GM10248 (cell line): ENCODE results near the gene KRT6B.
"Not testable (repeated sequence)": the region's sequence is repeated elsewhere in the genome, so short reads cannot be mapped to it uniquely, and the experiment has no call there.

Experiments used
- CTCF ChIA-PET: fragments of 300-600 bp; sonication (Branson Sonifier 250); formaldehyde crosslinking; extraction: SDS; loops from one replicate; lab custom pipeline; 2021; ENCODE audit warnings: antibody characterized with exemption; lab: Yijun Ruan, JAX
- POLR2A ChIA-PET: fragments of 350-650 bp; sonication (Branson Sonifier 250); formaldehyde crosslinking; extraction: SDS; loops from one replicate; lab custom pipeline; 2020; ENCODE audit warnings: antibody characterized with exemption; lab: Yijun Ruan, JAX
- DNase-seq: peaks from one replicate; pipeline ENCODE4 v3.0.0; 2012; ENCODE audit errors: extremely low spot score
- CTCF ChIP-seq: IDR thresholded peaks from 2 replicates; pipeline ENCODE4 v1.5.1; 2012; ENCODE audit warnings: mild to moderate bottlenecking, low read depth; ENCODE audit errors: extremely low read depth, missing control alignments, control extremely low read depth

KRT6B gene

GRCh38 chr12:52496054-52496453 is 44.1 kb upstream of the KRT6B start:
- ChIA-PET CTCF (no interaction called here), POLR2A (no interaction called here)
- no peak for TF ChIP-seq CTCF
- no peak for DNase-seq

- no peak for DNase-seq
- CTCF ChIA-PET, result no interaction called here
- no peak for TF ChIP-seq CTCF
Observed at GRCh38 chr12:52495389-52495788, 43.4 kb upstream of the KRT6B start.

GRCh38 chr12:52494518-52494917 is 42.6 kb upstream of the KRT6B start:
- TF ChIP-seq CTCF, result no peak
- no peak for DNase-seq
- POLR2A ChIA-PET, result no interaction called here
- CTCF ChIA-PET, result interaction anchor here (1.4 kb wide), 1 partner anchor 19 kb away, joined by 3 read pairs; no protein-coding TSS in a partner anchor

More at GRCh38 chr12:52495389-52495788, 43.4 kb upstream of the KRT6B start:
- POLR2A ChIA-PET, result no interaction called here

GRCh38 chr12:52494100-52494499 is 42.2 kb upstream of the KRT6B start:
- POLR2A ChIA-PET, result no interaction called here
- no peak for TF ChIP-seq CTCF
- DNase-seq, result no peak
- CTCF ChIA-PET, result interaction anchor here (1.4 kb wide), 2 partner anchors 14 to 19 kb away, joined by 3 read pairs; no protein-coding TSS in a partner anchor

GRCh38 chr12:52493172-52493571 is 41.2 kb upstream of the KRT6B start, which contains the start of gene KRT6A:
Gene KRT6A, minus strand, starts transcription at chr12:52493257. Its CDS starts 69 bp downstream, at chr12:52493188.
- POLR2A ChIA-PET, result no interaction called here
- DNase-seq, result no peak
- CTCF ChIA-PET, result interaction anchor here (1.4 kb wide), 2 partner anchors 15 to 18 kb away, joined by 3 read pairs; no protein-coding TSS in a partner anchor
- no peak for TF ChIP-seq CTCF

GRCh38 chr12:52492405-52492804 is 40.5 kb upstream of the KRT6B start:
- DNase-seq, CTCF ChIA-PET, POLR2A ChIA-PET: not testable (repeated sequence)

GRCh38 chr12:52491495-52491894 is 39.5 kb upstream of the KRT6B start:
- DNase-seq, CTCF ChIA-PET, POLR2A ChIA-PET: not testable (repeated sequence)

GRCh38 chr12:52488736-52489135 is 36.8 kb upstream of the KRT6B start:
- no peak for DNase-seq
- ChIA-PET POLR2A (no interaction called here), CTCF (interaction anchor here (1.5 kb wide), 1 partner anchor 8 kb away, joined by 3 read pairs; no protein-coding TSS in a partner anchor)
- TF ChIP-seq CTCF, result no peak

- DNase-seq, CTCF ChIA-PET, POLR2A ChIA-PET: not testable (repeated sequence)
Observed at GRCh38 chr12:52487744-52488443, 35.9 kb upstream of the KRT6B start.
